GM18526 (cell line): ENCODE measurements around the gene SNTG2.

ENCODE experiments used
- POLR2A ChIP-seq: IDR thresholded peaks from 3 replicates; pipeline ENCODE4 v1.6.1; 2011; ENCODE audit not compliant: insufficient read length; ENCODE audit errors: extremely low read depth

The SNTG2 gene

GRCh38 chr2:1037066-1037465, 86.4 kb downstream of the SNTG2 start:
- no peak for TF ChIP-seq POLR2A

DNA sequence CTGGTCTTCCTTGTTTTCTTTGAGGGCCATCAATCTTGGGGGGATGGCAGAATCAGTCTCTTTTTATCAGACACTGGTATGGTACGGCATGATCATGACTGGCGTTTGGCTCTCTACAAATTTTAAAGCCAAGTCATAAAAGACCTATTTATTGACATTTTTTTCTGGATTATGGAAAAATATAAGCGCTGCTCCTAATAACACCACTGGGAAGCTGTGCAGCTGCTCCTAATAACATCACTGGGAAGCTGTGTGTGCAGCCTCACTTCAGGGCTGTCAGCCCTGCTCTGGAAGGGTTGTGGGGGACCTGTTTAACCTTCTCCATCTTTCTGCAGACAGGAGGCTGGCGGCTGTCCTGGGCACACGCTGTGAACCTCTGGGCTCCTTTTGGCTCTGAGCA, 88.9 kb downstream of the SNTG2 start:
- TF ChIP-seq POLR2A, result no peak

DNA sequence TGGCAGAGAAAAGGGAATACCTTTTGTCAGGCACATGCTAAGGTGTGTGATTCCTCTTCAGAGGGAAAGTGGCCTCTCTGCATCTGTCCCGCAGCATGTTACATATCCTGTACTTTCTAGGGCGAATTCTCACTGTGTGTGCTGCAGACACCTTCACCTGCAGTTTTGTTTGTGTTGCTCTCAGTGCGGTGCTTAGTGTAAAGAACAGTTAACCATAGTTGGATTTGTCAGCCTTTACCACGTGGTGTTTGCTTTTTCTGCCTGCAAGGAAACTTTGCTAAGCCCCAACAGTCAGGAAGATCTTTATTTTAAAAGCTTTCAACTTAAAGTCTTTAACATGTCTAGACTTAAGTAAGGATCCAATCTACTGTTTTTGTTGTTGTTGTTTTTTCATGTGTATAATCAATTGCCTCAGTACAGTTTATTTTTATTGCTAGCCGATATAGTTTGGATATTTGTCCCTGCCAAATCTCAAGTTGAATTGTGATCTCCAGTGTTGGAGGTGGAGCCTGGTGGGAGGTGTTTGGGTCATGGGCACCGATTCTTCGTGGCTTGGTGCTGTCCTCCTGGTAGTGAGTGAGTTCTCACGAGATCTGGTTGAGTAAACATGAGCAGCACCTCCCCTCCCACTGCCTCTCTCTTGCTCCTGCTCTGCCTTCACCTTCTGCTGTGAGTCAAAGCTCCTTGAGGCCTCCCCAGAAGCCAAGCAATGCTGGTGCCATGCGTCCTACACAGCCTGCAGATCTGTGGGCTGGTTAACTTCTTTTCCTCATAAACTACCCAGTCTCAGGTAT, 90.6 kb downstream of the SNTG2 start:
- no peak for TF ChIP-seq POLR2A

- no peak for TF ChIP-seq POLR2A
Observed at GRCh38 chr2:1045109-1045508, 94.5 kb downstream of the SNTG2 start.

DNA sequence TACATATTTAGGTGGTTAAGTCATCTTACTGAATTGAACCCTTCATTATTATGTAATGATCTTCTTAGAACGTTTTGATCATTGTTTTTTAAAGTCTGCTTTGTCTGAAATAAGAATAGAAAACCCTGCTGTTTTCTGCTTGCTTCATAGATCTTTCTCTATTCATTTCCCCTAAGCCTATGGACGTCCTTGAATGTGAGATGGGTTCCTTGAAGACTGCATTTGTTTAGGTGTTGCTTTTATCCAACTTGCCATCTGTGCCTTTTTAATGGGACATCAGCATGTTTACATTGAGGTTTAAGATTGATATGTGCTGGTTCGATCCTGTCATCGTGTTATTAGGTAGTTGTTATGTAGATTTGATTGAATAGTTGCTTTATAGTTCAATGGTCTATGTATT, 95.4 kb downstream of the SNTG2 start:
- TF ChIP-seq POLR2A, result no peak

- TF ChIP-seq POLR2A, result no peak
Observed at GRCh38 chr2:1047485-1047884, 96.8 kb downstream of the SNTG2 start.

GRCh38 chr2:1049691-1050090, 99.0 kb downstream of the SNTG2 start:
- TF ChIP-seq POLR2A, result no peak

DNA sequence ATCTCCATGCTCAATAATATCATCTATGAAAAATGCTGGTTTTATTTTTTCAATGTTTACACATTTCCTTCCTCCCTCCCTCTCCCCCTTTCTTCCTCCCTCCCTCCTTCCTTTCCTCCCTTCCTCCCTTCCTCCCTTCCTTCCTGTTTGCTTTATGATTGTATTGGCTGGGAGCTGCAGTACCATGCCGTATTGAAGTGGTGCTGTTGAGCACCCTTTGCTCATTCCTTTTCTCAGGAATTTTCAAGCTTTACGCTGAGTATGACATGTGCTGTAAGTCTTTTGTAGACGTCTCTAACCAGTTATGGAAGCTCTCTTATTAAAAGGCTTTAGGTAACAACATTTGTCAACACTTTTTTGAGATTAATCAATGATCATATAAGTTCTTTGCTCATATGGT, 100.4 kb downstream of the SNTG2 start:
- no peak for TF ChIP-seq POLR2A

DNA sequence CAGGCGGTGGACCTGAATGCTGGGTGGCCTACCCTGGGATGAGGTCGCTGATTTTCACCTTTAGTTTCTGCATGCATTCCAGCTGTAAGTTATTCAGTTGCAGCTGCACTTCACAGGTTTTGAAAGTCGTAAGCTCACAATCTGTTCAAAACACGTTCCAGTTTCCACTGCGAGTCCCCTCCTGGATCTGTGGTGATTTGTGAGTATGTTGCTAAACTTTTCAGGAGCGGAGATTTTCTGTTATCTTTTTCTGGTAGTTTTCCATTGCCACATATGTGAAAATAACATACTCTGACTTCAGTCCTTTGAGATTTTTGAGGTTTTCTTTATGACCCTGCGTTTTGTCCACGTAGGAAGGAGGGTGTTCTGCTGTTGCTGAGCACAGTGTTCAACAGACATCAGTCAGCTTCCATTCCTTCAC, 102.1 kb downstream of the SNTG2 start:
- no peak for TF ChIP-seq POLR2A

- no peak for TF ChIP-seq POLR2A
Observed at GRCh38 chr2:1053786-1054185, 103.1 kb downstream of the SNTG2 start.

DNA sequence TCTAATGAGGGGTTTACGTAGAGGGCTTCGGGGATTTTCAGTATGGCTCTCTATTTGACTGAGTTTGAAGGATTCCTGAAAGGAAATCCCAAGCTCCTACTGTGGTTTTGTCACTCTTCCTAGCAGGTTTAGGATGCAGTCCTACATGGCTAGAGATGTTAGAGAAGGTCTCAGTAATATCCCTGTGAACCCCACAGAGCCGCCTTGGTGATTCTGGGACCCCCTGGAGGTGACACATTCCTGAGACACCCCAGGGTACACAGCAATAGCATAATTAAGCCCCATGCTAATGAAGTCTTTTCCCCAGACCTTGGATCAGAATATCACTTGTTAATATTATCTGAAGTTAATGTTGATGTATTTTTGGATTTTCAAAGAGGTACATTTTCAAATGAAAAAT, 103.8 kb downstream of the SNTG2 start:
- TF ChIP-seq POLR2A, result no peak

DNA sequence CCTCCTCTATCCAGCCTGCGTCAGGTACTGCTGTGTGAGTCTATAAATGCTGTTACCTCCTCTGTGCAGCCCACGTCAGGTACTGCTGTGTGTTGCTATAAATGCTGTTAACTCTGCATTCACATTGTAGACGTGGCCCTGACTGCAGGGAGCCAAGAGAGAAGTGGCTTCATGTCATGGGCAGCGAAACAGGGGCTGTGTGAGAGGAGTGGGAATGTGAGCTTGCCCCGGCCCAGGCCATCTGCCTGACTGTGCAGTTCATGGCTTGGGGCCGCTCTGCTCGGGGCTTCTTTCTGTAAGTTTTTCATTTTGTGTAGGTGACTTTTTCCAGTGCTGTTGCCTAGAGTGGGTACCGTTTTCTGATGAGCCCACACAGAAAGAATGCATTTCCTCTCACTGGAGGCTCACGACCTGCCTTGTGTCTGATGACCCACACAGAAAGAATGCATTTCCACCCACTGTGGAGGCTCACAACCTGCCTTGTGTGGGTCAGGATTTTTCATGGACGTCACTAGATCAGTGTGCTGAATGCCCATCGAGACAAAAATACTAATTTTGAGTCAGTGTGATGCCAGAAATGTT, 104.5 kb downstream of the SNTG2 start:
- no peak for TF ChIP-seq POLR2A

- TF ChIP-seq POLR2A, result no peak
Observed at GRCh38 chr2:1060372-1060771, 109.7 kb downstream of the SNTG2 start.

- no peak for TF ChIP-seq POLR2A
Observed at GRCh38 chr2:1060987-1061386, 110.3 kb downstream of the SNTG2 start.

DNA sequence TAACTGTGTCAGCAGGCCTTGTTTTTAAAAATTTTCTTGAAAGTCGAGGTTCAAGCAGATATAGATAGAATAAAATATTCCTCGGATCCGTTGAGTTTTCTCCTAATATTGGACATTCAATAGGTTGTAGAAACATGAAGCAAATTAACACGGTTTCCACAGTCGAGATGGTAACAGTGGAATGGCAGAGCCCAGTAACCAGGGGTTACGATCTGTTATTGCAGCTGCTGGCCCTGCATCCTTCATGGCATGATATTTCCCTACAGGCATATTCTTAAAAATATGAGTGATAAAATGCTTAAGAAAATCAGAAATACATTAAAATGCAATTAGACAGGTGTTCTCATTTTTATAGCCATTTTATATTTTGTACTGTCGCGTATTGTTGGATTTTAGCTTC, 117.6 kb downstream of the SNTG2 start:
- TF ChIP-seq POLR2A, result no peak

- no peak for TF ChIP-seq POLR2A
Observed at GRCh38 chr2:1068822-1069221, 118.2 kb downstream of the SNTG2 start.

DNA sequence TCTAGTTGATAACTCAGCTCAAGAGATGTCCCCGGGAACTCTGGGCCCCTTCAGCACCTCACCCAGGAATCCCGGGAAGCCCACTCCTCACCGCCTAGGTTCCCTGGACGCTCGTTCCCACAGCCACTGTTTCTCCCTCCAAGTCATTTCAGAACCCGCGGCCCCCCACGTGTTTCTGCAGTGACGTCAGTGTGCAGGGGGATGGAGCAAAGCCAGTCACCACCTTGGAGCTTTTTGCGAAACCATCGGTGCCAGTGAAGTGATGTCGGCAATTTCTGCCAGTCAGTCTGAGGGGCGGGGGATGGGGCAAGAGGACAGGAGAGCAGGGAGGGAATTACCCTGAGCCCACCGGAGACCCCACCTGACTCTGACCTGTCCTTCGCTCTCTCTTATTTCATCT, 119.2 kb downstream of the SNTG2 start:
- TF ChIP-seq POLR2A, result no peak

DNA sequence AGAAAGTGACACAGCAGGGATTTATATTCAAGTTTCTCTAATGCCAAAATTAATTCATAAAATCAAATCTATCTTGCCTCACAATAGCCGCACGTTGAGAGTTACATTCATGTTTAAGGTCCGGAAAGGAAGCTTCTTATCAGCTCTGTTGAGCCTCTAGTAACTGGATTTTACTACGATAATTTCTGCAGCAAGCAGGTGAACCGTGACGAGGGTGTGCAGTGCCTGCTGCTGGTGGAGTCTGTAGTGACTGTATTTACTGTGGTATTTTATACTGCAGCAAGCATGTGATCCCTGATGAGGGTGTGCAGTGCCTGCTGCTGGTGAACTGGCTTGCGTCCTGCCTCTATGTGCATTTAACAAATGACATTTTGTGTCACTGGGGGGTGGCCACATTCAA, 120.0 kb downstream of the SNTG2 start:
- TF ChIP-seq POLR2A, result no peak

DNA sequence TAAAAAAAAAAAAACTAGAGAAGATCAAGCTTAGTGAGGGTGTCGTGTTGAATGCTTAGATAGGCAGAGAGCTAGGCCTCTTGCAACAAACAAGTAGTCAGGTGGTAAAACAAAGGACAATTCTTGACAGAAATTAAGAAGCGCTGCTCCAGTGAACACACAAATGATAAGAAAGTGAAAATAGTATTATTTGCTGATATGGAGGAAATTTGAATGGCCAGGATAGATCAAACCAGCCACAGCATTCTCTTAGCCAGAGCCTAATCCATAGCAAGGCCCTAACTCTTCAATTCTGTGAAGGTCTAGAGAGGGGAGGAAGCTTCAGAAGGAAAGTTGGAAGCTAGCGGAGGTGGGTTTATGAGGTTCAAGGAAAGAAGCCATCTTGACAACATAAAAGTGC, 121.0 kb downstream of the SNTG2 start:
- TF ChIP-seq POLR2A, result no peak
